SU-DHL-6 (cell line): ENCODE results near the gene ZNF530.

Source experiments
- H2AFZ ChIP-seq: fragments of 200-600 bp; sonication (generic); 2 replicates; pipeline ENCODE4 v1.6.1; 2014; ENCODE audit warnings: low read depth, mild to moderate bottlenecking, moderate library complexity, mixed read lengths, antibody characterized with exemption, low read length; ENCODE audit not compliant: severe bottlenecking
- H3F3A ChIP-seq: fragments of 200-600 bp; shearing (Covaris generic); 2 replicates; pipeline ENCODE4 v1.6.0; 2016; ENCODE audit warnings: antibody characterized with exemption, mild to moderate bottlenecking; ENCODE audit not compliant: insufficient read depth
- H3K27ac ChIP-seq: fragments of 200-600 bp; sonication (generic); 2 replicates; pipeline ENCODE4 v1.5.1; 2016; ENCODE audit warnings: low read depth, mild to moderate bottlenecking, low read length, moderate library complexity, mixed read lengths
- H3K27me3 ChIP-seq: fragments of 200-600 bp; sonication (generic), shearing (Covaris generic); 2 replicates; pipeline ENCODE4 v1.6.0; 2014; ENCODE audit warnings: mild to moderate bottlenecking, low read length
- H3K36me3 ChIP-seq: fragments of 200-600 bp; sonication (generic); 2 replicates; pipeline ENCODE4 v1.6.1; 2014; ENCODE audit warnings: mild to moderate bottlenecking, low read length, mixed read lengths
- H3K4me2 ChIP-seq: fragments of 300-600, 200-600 bp; shearing (Covaris generic), sonication (generic); 2 replicates; pipeline ENCODE4 v1.6.0; 2014; ENCODE audit warnings: low read length, low read depth, mild to moderate bottlenecking; ENCODE audit not compliant: poor library complexity, severe bottlenecking
- H3K4me3 ChIP-seq: fragments of 200-600 bp; sonication (generic); 2 replicates; pipeline ENCODE4 v1.5.1; 2014; ENCODE audit warnings: antibody characterized with exemption, low read length, mild to moderate bottlenecking, mixed read lengths; ENCODE audit not compliant: insufficient read depth, poor library complexity, severe bottlenecking
- H3K79me2 ChIP-seq: fragments of 200-600 bp; sonication (generic); 2 replicates; pipeline ENCODE4 v1.6.1; 2014; ENCODE audit warnings: mild to moderate bottlenecking, low read length, moderate library complexity; ENCODE audit not compliant: insufficient read depth
- H3K9ac ChIP-seq: fragments of 200-600 bp; sonication (generic); 2 replicates; pipeline ENCODE4 v1.7.0; 2014; ENCODE audit warnings: mild to moderate bottlenecking, low read length
- H3K9me2 ChIP-seq: fragments of 200-600 bp; sonication (generic); replicated peaks from 2 replicates; pipeline ENCODE4 v1.6.1; 2014; ENCODE audit warnings: low read length; ENCODE audit not compliant: insufficient read depth
- H3K9me3 ChIP-seq: fragments of 200-600 bp; sonication (generic); 2 replicates; pipeline ENCODE4 v1.6.1; 2014; ENCODE audit warnings: low read length, mixed read lengths; ENCODE audit not compliant: insufficient read depth
- H4K20me1 ChIP-seq: fragments of 200-600 bp; sonication (generic); 2 replicates; pipeline ENCODE4 v1.6.1; 2014; ENCODE audit warnings: low read depth, mild to moderate bottlenecking, antibody characterized with exemption, low read length, moderate library complexity, mixed read lengths
- EZH2phosphoT487 ChIP-seq: fragments of 200-600 bp; sonication (generic), shearing (Covaris generic); conservative IDR thresholded peaks from 2 replicates; pipeline ENCODE4 v1.6.1; 2018; ENCODE audit warnings: mild to moderate bottlenecking, antibody characterized with exemption, low read length, moderate library complexity, mixed read lengths
- TF ChIP-seq, protein P1 (sequence below): fragments of 200-600 bp; sonication (generic); IDR thresholded peaks from one replicate; pipeline ENCODE4 v1.5.1; 2017; ENCODE audit warnings: antibody characterized with exemption, mild to moderate bottlenecking, low read length, moderate library complexity; ENCODE audit not compliant: insufficient read depth, poor library complexity, severe bottlenecking

The ZNF530 gene

DNA sequence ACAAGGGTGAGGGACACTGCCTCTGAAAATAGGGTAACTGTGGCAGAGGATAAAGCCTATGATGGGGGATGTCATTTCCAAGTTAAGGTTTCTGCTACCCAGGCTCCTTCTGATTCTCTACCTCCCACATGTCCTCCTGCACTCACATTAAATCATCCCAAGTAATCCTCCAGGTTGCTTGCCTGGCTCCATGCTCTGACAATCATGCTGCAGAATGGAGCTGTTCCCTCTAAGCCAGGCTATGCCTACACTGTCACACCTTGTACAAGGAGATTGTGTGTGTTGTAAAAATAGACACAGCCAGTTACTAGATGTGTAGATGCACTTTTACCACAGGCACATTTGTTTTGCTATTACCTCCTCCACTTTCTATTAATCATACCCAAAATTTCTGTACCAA, 29.0 kb upstream of the ZNF530 start:
- H3K27ac ChIP-seq, result no peak overlapping the region
- no peaks in the 10 kb centered on the region for H3K79me2 ChIP-seq
- H3K4me2 ChIP-seq, result no peak overlapping the region
- no peak overlapping the region for H3K9ac ChIP-seq
- no peaks in the 10 kb centered on the region for H3K9me2 ChIP-seq
- no peak for TF ChIP-seq EZH2phosphoT487
- TF ChIP-seq, protein P1, sequence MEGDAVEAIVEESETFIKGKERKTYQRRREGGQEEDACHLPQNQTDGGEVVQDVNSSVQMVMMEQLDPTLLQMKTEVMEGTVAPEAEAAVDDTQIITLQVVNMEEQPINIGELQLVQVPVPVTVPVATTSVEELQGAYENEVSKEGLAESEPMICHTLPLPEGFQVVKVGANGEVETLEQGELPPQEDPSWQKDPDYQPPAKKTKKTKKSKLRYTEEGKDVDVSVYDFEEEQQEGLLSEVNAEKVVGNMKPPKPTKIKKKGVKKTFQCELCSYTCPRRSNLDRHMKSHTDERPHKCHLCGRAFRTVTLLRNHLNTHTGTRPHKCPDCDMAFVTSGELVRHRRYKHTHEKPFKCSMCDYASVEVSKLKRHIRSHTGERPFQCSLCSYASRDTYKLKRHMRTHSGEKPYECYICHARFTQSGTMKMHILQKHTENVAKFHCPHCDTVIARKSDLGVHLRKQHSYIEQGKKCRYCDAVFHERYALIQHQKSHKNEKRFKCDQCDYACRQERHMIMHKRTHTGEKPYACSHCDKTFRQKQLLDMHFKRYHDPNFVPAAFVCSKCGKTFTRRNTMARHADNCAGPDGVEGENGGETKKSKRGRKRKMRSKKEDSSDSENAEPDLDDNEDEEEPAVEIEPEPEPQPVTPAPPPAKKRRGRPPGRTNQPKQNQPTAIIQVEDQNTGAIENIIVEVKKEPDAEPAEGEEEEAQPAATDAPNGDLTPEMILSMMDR, result no peak
- peaks cover 35% of the 10 kb centered on the region for H3K36me3 ChIP-seq
- H2AFZ ChIP-seq, result no peak overlapping the region
- H3F3A ChIP-seq, result no peaks in the 10 kb centered on the region
- H3K9me3 ChIP-seq, result peaks cover 75% of the 10 kb centered on the region
- H4K20me1 ChIP-seq, result no peaks in the 10 kb centered on the region
- H3K4me3 ChIP-seq, result no peak overlapping the region
- no peaks in the 10 kb centered on the region for H3K27me3 ChIP-seq

DNA sequence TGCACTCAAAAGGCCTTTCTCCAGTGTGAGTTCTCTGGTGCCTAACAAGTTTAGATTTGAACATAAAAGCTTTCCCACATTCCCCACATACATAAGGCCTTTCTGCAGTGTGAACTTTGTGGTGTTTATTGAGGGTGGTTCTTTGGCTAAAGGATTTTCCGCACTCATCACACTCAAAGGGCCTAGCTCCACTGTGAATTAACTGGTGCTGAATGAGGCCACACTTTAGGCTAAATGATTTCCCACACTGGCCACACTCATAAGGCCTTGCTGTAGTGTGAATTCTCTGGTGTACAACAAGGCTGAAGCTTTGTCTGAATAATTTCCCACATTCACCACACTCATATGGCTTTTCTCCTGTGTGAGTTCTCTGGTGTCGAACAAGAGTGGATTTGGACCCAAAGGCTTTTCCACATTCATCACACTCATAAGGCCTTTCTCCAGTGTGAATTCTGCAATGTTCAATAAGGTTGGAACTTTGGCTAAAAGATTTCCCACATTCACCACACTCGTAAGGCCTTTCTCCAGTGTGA, 27.2 kb upstream of the ZNF530 start:
- H3K9me3 ChIP-seq, result peaks cover 57% of the 10 kb centered on the region; the same call in 1 of the 2 replicates

DNA sequence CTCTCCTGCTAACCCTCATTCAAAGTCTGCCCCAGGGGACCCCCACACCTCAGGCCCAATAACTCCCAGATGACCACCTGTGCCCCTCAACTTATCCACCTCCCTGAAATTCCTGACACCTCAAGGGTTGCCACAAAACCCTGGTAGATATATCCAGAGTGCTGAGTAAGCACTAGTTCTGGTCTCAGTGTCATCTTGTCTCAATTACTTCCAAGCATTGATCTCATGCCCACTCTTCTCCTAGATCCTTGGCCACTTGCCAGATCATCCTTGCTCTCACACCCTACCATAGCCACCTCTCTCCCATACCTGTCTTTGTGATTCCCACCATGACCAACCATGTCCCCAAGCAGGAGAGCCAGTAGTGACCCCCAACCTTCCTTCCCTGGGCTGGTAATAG, 23.0 kb upstream of the ZNF530 start:
- Histone ChIP-seq H3K4me3 (no peak overlapping the region), H3K27me3 (no peaks in the 10 kb centered on the region), H3F3A (no peaks in the 10 kb centered on the region), H3K9ac (no peak overlapping the region), H3K36me3 (peaks cover 42% of the 10 kb centered on the region), H4K20me1 (no peaks in the 10 kb centered on the region), H3K9me2 (no peaks in the 10 kb centered on the region), H3K79me2 (no peaks in the 10 kb centered on the region; the same call in 1 of the 2 replicates), H3K9me3 (peaks cover 39% of the 10 kb centered on the region; the same call in 1 of the 2 replicates), H2AFZ (no peak overlapping the region), H3K4me2 (no peak overlapping the region), H3K27ac (no peak overlapping the region)
- TF ChIP-seq, protein P1, result no peak
- TF ChIP-seq EZH2phosphoT487, result no peak

More for the DNA sequence above, 27.2 kb upstream of the ZNF530 start:
- Histone ChIP-seq H3F3A (no peaks in the 10 kb centered on the region), H3K9me2 (no peaks in the 10 kb centered on the region), H3K4me2 (no peak overlapping the region), H2AFZ (no peak overlapping the region), H4K20me1 (no peaks in the 10 kb centered on the region), H3K9ac (no peak overlapping the region), H3K27me3 (no peaks in the 10 kb centered on the region), H3K4me3 (no peak overlapping the region), H3K36me3 (peaks cover 42% of the 10 kb centered on the region), H3K27ac (no peak overlapping the region), H3K79me2 (no peaks in the 10 kb centered on the region; the same call in 1 of the 2 replicates)
- TF ChIP-seq EZH2phosphoT487, result no peak
- TF ChIP-seq, protein P1, result no peak
